Chondrocyte (in vitro differentiated cells): Measurements from ENCODE around the gene CLASP1. TPM values are rescaled to one million over a fixed set of nuclear protein-coding genes. Genes with fewer than 3 reads are reported as not detected.

Experiments
- DNase-seq: peaks from one replicate; pipeline ENCODE4 v3.0.0; 2021; ENCODE audit warnings: mixed read lengths, low spot score
- H3K27ac Mint-ChIP-seq: one replicate; pipeline ENCODE4 v1.8.0; 2021; ENCODE audit warnings: mild to moderate bottlenecking, moderate library complexity, mixed read lengths; ENCODE audit not compliant: unreplicated experiment
- H3K27me3 Mint-ChIP-seq: 2 replicates; pipeline ENCODE4 v1.8.0; 2021; ENCODE audit warnings: low read depth, mixed read lengths
- H3K36me3 Mint-ChIP-seq: 2 replicates; pipeline ENCODE4 v1.8.0; 2021; ENCODE audit warnings: low read depth, mixed read lengths
- H3K4me1 Mint-ChIP-seq: 2 replicates; pipeline ENCODE4 v1.8.0; 2021; ENCODE audit warnings: low read depth, mild to moderate bottlenecking, mixed read lengths
- H3K4me3 Mint-ChIP-seq: one replicate; pipeline ENCODE4 v1.8.0; 2021; ENCODE audit warnings: mild to moderate bottlenecking, moderate library complexity, mixed read lengths; ENCODE audit not compliant: unreplicated experiment
- H3K9me3 Mint-ChIP-seq: 2 replicates; pipeline ENCODE4 v1.8.0; 2021; ENCODE audit warnings: low read depth, mixed read lengths
- CTCF ChIP-seq: fragments of 200-600 bp; sonication (generic); IDR thresholded peaks from 2 replicates; pipeline ENCODE4 v1.5.0; 2021; ENCODE audit warnings: antibody characterized with exemption, mild to moderate bottlenecking, moderate library complexity
- total RNA-seq: library from RNA; stranded (reverse); gene quantifications from 3 replicates; pipeline ENCODE4 v1.2.1, GENCODE V29; 2021

The CLASP1 gene
- total RNA-seq, 1 donor from 2014 or later, result 56.0 TPM

GRCh38 chr2:121649596-121650314 lies 493 bp upstream of the CLASP1 start:
- peak overlapping the region; percentile 99 for H3K27ac Mint-ChIP-seq
- H3K4me3 Mint-ChIP-seq, result peak overlapping the region; percentile 91
- peaks cover 39% of the 10 kb centered on the region for H3K4me1 Mint-ChIP-seq
- H3K9me3 Mint-ChIP-seq, result no peaks in the 10 kb centered on the region
- TF ChIP-seq CTCF, result no peak
- H3K36me3 Mint-ChIP-seq, result no peaks in the 10 kb centered on the region
- no peaks in the 10 kb centered on the region for H3K27me3 Mint-ChIP-seq
- peak; percentile 98 for DNase-seq

GRCh38 chr2:121648206-121649148 lies 785 bp downstream of the CLASP1 start:
- no peaks in the 10 kb centered on the region for H3K36me3 Mint-ChIP-seq
- no peak for TF ChIP-seq CTCF
- DNase-seq, result no peak
- peak overlapping the region; percentile 91 for H3K4me3 Mint-ChIP-seq
- H3K9me3 Mint-ChIP-seq, result no peaks in the 10 kb centered on the region
- no peaks in the 10 kb centered on the region for H3K27me3 Mint-ChIP-seq
- peak overlapping the region; percentile 99 for H3K27ac Mint-ChIP-seq
- H3K4me1 Mint-ChIP-seq, result peaks cover 39% of the 10 kb centered on the region

GRCh38 chr2:121647396-121647795 lies 1.9 kb downstream of the CLASP1 start:
- Mint-ChIP-seq H3K27me3 (no peaks in the 10 kb centered on the region), H3K4me1 (peaks cover 37% of the 10 kb centered on the region), H3K9me3 (no peaks in the 10 kb centered on the region), H3K36me3 (no peaks in the 10 kb centered on the region), H3K4me3 (peak overlapping the region; percentile 91), H3K27ac (peak overlapping the region; percentile 99)
- no peak for TF ChIP-seq CTCF
- DNase-seq, result no peak

- no peak for TF ChIP-seq CTCF
- H3K36me3 Mint-ChIP-seq, result peaks cover 4% of the 10 kb centered on the region
- no peaks in the 10 kb centered on the region for H3K9me3 Mint-ChIP-seq
- no peaks in the 10 kb centered on the region for H3K27me3 Mint-ChIP-seq
- peaks cover 34% of the 10 kb centered on the region for H3K4me1 Mint-ChIP-seq
- H3K4me3 Mint-ChIP-seq, result no peak overlapping the region
- H3K27ac Mint-ChIP-seq, result no peak overlapping the region
- DNase-seq, result no peak
Observed at GRCh38 chr2:121644715-121645114, 4.5 kb downstream of the CLASP1 start.

GRCh38 chr2:121643877-121644276 lies 5.4 kb downstream of the CLASP1 start:
- TF ChIP-seq CTCF, result no peak
- Mint-ChIP-seq H3K4me3 (no peak overlapping the region), H3K27me3 (no peaks in the 10 kb centered on the region), H3K4me1 (peaks cover 34% of the 10 kb centered on the region), H3K27ac (no peak overlapping the region), H3K36me3 (peaks cover 6% of the 10 kb centered on the region), H3K9me3 (no peaks in the 10 kb centered on the region)
- DNase-seq, result no peak
